Stimulated activated CD8-positive, alpha-beta memory T cell treated with anti-CD3 and anti-CD28 coated beads, Interleukin-15, amount 100 ng/mL, for 1 hour (primary cell): ENCODE measurements around the gene GSTM5.
"Not testable (repeated sequence)": the region's sequence is repeated elsewhere in the genome, so short reads cannot be mapped to it uniquely, and the experiment has no call there.

ENCODE experiments used
- DNase-seq: peaks from one replicate; pipeline ENCODE4 v3.0.0-alpha.2; 2020; ENCODE audit warnings: low read depth

The GSTM5 gene

DNA sequence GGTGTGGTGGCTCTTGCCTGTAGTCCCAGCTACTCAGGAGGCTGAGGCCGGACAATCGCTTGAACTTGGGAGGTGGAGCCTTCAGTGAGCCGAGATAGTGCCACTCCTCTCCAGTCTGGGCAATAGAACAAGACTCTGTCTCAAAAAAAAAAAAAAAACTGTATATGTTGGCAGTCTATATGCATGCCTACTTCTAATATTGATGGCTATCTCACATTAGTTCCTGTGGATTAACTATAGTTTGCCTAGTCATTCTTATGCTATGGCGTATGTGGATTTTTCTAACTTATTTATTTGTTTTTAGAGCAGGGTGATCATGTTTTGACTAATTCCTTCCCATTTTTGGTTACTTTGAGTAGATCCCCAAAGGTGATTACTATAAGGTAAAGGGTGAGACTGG, 15.0 kb upstream of the GSTM5 start:
- no peak for DNase-seq

DNA sequence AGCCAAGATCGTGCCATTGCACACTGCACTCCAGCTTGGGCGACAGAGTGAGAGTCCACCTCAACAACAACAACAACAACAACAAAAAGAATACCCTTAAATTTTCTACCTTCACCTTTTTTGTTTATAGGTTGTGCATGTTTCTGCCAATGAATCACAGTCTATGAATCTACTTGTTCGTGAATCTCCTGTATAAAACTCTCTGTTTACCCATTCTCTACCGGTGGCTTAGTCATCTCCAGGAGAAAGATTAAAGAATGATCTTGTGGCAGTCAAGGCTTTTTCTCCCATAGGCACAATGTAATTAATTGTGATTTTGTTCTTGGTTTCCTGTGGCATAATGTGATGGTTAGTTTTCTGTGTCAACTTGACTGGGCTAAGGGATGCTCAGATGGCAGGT, 14.2 kb upstream of the GSTM5 start:
- not testable (repeated sequence) for DNase-seq

DNA sequence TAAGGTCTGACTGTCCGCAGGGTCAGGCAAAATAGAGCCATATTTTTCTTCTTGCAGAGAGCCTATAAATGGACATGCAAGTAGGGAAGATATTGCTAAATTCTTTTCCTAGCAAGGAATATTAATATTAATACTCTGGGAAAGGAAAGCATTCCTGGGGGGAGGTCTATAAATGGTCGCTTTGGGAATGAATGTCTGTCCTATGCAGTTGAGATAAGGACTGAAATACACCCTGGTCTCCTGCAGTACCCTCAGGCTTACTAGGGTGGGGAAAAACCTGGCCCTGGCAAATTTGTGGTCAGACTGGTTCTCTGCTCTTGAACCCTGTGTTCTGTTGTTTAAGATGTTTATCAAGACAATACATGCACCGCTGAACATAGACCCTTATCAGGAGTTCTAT, 9.1 kb upstream of the GSTM5 start:
- DNase-seq, result not testable (repeated sequence)

DNA sequence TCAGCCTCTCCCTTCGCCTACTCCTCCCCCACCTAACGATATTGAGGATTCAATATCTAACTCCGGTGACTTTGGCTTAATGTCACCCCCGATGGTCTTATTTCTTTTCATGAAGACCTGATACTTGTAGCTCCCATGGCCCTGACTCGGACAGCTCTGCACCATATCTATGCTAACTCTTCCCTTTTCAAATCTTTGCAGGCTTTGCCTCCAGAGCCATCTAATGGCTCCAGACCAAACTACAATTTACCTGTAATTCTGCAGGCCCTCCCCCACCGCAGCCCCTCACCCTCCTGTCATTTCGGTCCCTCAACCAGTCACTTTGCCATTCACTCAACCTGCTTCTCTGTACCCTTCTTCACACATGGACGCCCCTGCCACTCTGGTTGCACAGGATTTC, 7.9 kb upstream of the GSTM5 start:
- DNase-seq, result no peak

DNA sequence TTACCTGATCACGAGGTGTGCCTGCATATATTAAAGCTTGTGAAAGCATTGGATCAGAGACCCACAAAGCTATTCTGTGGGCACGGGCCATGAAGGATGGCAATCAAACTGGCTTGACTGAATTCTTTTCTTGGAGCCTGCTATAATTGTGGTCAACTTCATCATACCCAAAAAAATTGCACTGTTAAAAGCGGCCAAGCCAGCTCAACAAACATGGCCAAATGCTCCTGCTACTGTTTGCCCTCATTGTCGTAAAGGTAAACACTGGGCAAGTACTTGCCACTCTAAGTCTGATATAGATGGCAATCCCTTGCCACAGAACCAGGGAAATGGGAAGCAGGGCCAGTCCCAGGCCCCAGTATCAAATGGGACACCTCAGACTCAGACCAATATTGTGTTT, 6.6 kb upstream of the GSTM5 start:
- no peak for DNase-seq

DNA sequence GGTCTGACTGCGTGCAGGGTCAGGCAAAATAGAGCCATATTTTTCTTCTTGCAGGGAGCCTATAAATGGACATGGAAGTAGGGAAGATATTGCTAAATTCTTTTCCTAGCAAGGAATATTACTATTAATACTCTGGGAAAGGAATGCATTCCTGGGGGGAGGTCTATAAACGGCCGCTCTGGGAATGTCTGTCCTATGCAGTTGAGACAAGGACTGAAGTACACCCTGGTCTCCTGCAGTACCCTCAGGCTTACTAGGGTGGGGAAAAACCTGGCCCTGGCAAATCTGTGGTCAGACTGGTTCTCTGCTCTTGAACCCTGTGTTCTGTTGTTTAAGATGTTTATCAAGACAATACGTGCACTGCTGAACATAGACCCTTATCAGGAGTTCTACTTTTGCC, 3.1 kb upstream of the GSTM5 start:
- DNase-seq, result not testable (repeated sequence)

DNA sequence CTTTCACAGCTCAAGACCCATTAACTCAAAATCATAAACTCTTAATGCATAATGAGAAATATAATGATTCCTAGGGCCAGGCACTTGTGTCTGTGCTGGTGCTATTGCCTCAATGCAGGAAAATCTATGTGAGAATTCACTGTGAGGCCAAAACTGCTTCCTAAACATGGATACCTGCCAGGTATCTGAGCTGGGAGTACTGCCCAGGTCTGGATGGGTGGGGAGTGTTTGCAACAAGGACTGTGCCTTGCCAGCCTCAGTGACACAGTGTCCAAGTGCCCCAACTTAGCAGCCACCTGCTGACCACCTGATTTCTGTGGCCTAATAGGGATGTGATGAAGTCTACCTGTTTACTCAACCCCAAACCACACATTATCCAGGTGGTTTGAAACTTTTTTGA, 2.2 kb upstream of the GSTM5 start:
- DNase-seq, result not testable (repeated sequence)

DNA sequence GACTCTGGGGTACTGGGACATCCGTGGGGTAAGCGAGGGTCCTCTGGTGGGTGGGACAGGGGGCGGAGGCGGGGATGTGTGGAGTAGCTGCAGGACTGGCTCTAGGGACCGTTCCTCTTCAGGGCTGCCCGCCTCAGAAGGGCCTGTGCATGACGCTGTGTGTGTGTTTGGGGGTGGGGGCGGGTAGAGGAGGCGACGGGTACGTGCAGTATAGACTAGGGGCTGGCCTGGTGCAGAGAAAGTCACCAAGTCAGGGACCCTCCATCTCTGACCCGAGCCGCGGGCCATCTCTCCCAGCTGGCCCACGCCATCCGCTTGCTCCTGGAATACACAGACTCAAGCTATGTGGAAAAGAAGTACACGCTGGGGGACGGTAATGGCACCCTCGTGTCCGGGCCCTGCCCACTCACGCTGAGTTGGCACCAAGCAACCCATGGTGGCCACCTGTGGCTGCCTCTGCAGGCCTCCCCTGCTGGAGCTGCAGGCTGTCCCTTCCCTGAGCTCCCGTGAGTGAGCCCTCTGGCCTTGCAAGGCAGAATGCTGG, 342 bp downstream of the GSTM5 start:
- no peak for DNase-seq

DNA sequence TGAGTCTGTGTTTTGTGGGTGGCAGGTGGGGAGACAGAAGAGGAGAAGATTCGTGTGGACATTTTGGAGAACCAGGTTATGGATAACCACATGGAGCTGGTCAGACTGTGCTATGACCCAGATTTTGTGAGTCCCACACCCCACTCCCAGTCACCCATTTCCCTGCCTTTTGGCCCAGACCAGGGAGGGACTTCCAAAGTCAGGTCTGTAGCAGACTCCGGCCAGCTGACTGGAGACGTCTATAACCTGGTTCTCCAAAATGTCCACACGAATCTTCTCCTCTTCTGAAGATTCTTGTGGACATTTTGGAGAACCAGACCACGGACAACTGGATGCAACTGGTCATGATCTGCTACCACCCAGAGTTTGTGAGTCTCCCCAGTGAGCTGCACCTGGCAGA, 1.6 kb downstream of the GSTM5 start:
- no peak for DNase-seq

DNA sequence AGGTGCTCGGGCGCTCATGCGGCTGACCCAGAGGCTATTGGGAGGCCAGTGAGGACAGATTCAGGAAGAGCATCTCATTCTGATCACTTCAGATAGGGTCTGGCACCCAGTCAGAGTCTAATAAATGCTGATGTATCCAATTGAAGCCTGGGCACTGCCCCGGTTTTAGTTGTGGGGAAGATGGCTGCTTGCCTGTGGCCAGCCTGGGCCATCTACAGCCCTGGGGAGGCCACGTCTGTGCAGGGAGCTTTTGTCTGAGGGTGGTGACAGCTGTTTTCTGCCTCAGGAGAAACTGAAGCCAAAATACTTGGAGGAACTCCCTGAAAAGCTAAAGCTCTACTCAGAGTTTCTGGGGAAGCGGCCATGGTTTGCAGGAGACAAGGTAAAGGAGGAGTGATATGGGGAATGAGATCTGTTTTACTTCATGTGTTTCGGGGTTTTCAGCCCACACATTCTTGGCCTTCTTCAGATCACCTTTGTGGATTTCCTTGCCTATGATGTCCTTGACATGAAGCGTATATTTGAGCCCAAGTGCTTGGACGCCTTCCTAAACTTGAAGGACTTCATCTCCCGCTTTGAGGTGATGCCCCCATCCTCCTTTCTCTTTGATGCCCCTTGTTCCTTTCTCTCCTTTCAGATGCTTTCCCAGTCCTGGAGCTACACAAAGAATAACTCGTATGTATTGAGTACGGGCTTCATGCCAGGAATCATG, 2.8 kb downstream of the GSTM5 start:
- no peak for DNase-seq

DNA sequence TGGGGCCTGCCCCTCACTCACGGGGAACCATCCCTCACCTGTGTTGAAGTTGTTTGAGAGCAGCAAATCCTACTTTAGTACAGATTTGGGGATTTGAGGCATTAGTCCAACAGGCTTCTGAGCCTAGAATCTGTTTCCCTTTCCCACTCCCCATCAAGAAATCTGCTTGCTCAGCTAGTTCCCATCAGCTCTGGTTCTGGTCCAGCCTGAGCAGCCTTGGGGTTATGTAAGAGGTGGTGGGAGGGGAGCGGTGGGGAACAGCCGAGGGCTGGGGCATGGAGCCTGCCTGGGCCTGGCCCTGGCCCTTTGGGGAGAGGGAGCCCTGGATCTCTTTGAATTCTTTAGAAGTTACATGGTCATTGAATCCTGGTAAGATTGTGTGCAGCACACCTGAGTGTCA, 4.1 kb downstream of the GSTM5 start:
- no peak for DNase-seq

DNA sequence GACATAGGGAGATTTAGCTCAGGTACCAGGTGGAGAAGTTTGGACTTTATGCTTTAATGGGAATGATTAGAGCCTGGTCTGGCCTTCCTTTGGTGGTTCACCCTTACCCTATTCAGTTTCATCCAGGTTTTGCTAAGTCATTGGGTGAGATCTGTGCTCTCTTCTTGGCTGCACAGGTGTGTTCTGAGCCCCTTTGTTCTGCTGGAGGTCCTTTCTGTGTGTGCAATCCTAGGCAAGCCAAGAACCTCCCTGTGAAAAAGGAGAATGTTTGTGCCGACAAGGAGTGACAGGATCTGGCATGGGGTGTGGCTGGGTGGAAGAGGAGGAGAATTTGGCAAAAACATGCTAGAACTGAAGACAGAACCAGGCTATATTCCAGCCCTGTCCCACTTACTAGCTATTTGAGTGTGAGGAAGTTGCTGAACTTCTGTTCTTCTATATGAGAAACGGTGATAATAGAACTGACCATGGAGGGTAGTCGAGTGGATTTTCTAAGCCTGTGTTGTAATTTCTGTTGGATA, 4.6 kb downstream of the GSTM5 start:
- no peak for DNase-seq

DNA sequence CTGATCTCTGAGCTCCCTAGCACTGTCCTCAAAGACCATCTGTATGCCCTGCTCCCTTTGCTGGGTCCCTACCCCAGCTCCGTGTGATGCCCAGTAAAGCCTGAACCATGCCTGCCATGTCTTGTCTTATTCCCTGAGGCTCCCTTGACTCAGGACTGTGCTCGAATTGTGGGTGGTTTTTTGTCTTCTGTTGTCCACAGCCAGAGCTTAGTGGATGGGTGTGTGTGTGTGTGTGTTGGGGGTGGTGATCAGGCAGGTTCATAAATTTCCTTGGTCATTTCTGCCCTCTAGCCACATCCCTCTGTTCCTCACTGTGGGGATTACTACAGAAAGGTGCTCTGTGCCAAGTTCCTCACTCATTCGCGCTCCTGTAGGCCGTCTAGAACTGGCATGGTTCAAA, 5.7 kb downstream of the GSTM5 start:
- no peak for DNase-seq

DNA sequence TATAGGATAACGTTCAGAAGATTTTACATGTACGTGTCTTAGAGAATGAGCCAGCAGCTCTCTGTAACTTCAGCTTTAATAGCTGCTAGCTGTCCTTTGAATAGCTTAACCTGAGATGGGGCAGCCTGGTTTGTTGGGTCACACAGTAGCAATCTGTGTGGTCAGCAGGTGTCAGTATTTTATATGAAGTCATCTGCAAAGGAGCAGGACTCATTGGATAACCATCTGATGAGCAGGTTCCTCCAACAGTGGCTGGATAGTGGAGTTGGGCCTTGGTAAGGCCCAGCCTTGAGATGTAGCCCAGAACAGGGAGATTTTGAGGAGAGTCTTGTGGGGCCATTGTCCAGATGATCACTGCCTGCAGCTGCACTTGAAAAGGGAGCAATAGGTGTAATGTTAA, 6.4 kb downstream of the GSTM5 start:
- DNase-seq, result no peak

DNA sequence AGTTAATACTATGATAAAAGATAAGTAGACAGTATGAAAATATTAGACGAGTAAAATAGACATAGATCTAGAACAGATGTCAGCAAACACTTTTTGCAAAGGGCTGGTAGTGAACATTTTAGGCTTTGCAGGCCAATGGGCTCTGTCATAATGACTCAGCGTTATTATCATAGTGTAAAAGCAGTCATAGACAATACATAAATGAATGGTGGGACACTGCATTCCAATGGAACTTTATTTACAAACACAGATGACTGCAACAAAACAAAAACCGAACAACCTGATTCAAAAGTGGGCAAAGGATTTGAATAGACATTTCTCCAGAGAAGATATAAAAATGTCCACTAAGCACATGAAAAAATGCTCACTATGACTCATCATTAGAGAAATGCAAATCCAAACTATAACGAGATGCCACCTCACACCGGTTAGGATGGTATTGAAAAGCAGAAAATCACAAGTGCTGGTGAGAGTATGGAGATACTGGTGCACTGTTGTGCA, 7.3 kb downstream of the GSTM5 start:
- no peak for DNase-seq

DNA sequence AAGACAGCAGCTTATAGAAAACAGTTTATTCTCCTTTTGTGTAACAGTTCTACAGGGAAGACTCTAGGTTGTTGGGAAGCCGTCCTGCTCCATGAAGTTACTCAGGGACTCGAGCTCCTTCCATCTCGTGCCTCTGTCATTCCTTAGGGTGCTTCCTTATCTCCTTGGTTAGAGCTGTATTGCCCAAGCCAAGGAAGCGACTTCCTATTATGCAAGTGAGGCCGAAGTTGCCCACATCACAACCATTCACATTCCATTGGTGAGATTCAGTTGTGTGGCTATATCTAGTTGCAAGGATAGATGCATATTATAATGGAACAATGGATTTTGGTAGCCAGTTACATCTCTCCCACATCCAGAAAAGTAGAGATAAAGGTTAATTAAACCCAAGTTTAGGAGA, 9.0 kb downstream of the GSTM5 start:
- DNase-seq, result no peak

DNA sequence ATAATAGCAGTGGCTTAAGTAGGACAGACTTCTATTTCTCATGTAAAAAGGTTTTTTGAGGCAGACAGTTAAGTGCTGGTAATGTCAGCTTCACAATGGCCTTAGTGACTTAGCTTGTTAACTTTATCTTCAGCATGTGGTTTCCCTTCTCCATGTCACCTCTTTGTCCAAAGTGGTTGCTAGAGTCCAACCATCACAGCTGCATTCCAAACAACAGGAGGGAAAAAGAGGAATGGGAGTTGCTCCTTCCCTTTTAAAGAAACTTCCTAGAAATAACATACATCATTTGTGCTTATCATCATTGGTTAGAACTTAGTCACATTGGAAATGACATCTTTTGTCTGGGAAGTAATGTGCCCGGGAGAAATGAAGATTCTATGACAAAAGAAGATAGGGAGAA, 9.9 kb downstream of the GSTM5 start:
- DNase-seq, result no peak

DNA sequence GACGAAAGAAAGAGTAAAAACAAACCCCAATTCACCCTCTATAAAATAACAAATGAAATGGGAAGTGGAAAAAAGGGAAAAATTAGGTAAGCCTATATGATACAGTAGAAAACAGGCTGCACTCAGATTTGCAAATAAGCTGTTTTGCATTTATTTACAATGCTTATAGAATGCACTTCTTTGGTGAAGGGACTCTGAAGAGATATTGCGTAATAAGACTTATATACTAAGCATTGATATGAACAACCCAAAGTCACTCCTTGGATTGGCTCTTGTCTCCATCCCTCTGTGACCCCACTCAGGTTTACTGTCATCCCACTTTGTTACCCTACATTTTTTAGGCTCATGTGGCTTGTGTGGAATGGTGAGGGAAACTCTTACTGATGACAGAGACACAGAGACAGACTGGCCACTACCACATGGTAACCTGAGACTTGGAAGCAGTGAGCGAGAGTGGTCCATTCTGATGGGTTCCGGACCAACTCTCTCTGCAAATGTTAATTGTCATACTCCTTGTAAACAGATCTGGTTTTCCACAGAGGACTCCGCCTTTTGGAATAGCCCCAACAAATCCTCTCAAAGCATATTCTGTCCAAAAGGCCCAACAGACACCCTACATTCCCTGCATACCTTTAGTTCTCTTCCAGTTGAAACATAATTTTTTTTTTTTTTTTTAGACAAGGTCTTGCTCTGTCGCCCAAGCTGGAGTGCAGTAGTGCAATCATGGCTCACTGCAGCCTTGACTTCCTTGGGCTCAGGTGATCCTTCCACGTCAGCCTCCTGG, 11.0 kb downstream of the GSTM5 start:
- no peak for DNase-seq

DNA sequence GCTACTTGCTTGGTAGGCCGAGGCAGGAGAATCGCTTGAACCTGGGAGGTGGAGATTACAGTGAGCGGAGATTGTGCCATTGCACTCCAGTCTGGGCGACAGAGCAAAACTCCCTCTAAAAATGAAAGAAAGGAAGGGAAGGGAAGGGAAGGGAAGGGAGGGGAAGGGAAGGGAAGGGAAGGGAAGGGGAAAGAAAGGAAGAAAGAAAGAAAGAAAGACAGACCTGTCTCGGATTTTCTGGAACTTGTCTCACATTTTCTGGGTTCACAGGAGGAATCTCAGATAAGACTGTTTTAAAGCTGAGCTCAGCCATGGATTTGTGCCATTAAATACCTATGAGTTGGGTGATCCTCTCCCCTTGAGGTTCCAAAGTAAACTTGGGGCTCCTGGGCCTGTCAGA, 12.9 kb downstream of the GSTM5 start:
- DNase-seq, result no peak

DNA sequence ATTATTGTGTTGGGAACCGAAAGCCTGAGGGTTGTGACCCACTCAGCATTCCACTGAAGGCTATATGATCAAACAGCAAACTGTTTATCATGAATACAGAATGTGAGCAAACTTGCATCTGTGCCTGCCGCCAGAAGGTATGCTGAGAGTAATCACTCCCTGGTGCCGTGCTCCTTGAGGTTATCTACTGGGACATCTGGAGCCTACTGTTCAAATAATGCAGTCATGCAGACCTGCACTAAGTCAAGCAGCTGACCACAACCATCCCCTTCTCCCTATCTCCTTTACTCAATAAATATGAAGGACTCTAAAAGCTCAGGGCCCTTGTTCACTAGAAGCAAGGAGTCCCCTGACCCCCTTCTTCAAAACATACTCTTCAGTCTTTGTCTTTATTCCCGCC, 13.5 kb downstream of the GSTM5 start:
- no peak for DNase-seq

DNA sequence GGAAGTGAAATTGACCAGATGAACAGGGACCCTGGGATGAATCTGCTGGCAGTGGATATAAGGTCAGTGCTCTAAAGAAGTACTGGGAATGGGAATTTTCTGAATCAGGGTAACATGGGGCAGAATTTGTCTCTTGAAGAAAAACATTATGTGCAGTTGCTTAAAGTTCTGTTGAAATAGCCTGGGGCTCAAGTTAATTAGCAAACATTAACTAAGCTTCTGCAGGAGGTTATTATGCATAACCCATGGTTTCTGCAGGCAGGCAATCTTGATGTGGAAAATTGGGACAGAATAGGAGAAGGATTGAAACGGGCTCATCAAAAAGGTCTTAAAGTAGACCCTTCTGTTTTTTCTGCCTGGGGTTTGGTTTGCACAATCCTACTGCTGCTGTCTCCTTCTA, 14.0 kb downstream of the GSTM5 start:
- no peak for DNase-seq

DNA sequence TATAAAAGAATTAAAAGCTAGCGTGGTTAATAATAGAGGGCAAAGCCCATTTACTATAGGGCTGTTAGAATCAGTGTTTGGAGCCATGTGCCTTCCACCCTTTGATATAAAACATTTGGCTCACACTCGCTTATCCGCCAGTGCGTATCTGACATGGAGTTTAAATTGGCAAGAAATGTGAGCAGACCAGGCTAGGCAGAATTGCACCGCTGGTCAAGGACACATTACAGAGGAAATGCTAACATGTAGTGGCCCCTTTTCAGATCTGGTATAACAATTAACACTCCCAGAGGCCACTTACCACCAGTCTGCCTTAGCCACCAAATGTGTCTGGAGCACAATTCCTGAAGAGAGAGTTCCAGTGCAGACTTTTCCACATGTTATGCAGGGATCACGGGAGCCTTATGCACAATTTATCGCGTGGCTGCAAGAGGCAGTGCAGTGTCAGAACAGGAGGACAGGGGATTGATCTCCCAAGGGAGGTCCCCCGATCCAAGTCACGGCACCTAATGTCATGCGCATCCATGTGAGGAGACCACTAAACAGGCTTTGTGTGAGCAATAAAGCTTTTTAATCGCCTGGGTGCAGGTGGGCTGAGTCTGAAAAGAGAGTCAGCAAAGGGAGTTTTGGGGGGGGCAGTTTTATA, 14.8 kb downstream of the GSTM5 start:
- DNase-seq, result no peak

DNA sequence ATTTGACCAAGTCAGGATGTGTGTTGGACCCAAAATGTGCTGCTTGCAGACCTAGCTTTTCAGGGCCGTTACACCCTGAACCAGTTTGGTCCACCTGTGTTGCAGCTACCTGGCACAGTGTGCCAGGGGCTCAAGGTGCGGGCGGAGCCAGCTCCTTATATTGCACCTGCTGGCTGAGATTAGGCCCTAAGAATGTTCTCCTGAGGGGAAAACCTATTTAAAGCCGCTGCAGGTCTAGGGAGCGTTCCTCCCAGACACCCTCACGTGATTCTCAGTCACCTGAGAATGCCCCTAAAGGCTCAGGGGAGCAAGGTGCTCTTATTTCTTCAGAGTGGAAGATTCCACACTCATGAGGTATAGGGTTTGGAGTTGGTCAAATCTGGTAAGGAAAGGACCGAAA, 16.8 kb downstream of the GSTM5 start:
- no peak for DNase-seq
